ENCODE measurements around the gene KCNRG. TPM values are rescaled to one million over a fixed set of nuclear protein-coding genes. Genes with fewer than 3 reads are reported as not detected.
"Not testable (repeated sequence)": the region's sequence is repeated elsewhere in the genome, so short reads cannot be mapped to it uniquely, and the experiment has no call there.

KCNRG gene
- total and polyA plus RNA-seq, 2 of the 4 experiments (the other 2 are of a cell fraction) = 0.51 to 2.7 TPM

GRCh38 chr13:50060718-50061117 lies 45.5 kb downstream of the KCNRG start:
- Histone ChIP-seq H4K91ac (ENCODE audit: insufficient read depth, low read depth, low read length) (no peak overlapping the region), H3K79me1 (ENCODE audit: low read depth in 1 of 2, low read length in 2 of 2) (peaks cover 26 to 43% of the 10 kb centered on the region in 2 experiments), H4K5ac (ENCODE audit: low read depth, low read length) (no peak overlapping the region), H2AK5ac (ENCODE audit: low read depth, low read length) (no peak overlapping the region), H3K9ac (ENCODE audit: low read depth, low read length) (no peak overlapping the region), H3K4ac (ENCODE audit: low read depth, low read length) (no peak overlapping the region), H3K4me3 (ENCODE audit: insufficient read depth, low read depth, low read length) (no peak overlapping the region), H2BK20ac (ENCODE audit: low read depth, low read length) (no peak overlapping the region), H3K27me3 (ENCODE audit: control insufficient read depth, insufficient read depth, low read length) (no peaks in the 10 kb centered on the region), H3K36me3 (ENCODE audit: control insufficient read depth, insufficient read depth, low read length) (peaks cover 12% of the 10 kb centered on the region), H2BK5ac (ENCODE audit: low read depth, low read length, poor library complexity, severe bottlenecking) (no peak overlapping the region), H4K20me1 (ENCODE audit: insufficient read depth, low read length) (peaks cover 3% of the 10 kb centered on the region; the same call in 1 of the 2 replicates), H3K9me1 (ENCODE audit: insufficient read depth, low read length) (peaks cover 6% of the 10 kb centered on the region; the same call in 1 of the 2 replicates), H2BK120ac (ENCODE audit: low read depth, low read length) (no peak overlapping the region), H3K18ac (ENCODE audit: low read depth, low read length) (no peak overlapping the region), H3K4me2 (ENCODE audit: low read depth, low read length) (no peak overlapping the region), H4K8ac (ENCODE audit: low read depth in 2 of 2, low read length in 2 of 2) (no peak overlapping the region), H2AK9ac (replicated peaks; ENCODE audit: low read depth, low read length, poor library complexity) (no peak overlapping the region), H3K27ac (ENCODE audit: insufficient read depth, low read length) (no peak overlapping the region), H3K56ac (ENCODE audit: extremely low read depth, insufficient read depth, low read length) (no peak overlapping the region), H3K14ac (replicated peaks; ENCODE audit: low read depth, low read length) (no peak overlapping the region), H3K23ac (ENCODE audit: low read depth, low read length) (no peak overlapping the region), H3K9me3 (ENCODE audit: control insufficient read depth, insufficient read depth, low read length) (no peaks in the 10 kb centered on the region), H3K4me1 (ENCODE audit: control insufficient read depth, insufficient read depth, low read length) (no peaks in the 10 kb centered on the region), H2BK15ac (ENCODE audit: low read depth, low read length) (no peak overlapping the region), H2AFZ (replicated peaks; ENCODE audit: low read length, poor library complexity) (no peak overlapping the region)
- no CpG with 5 or more reads among the region's 1 CpG for WGBS, 2 experiments (ENCODE audit: extremely low coverage in 2 of 2, insufficient read length in 1 of 2)
- ATAC-seq (ENCODE audit: low read depth) (no peak), DNase-seq (no peak)
- in situ Hi-C loops (cut with MboI; ENCODE audit: low sequenced_read_pairs) (no loop called here), intact Hi-C loops (cut with micrococcal nuclease) (no loop called here), dilution Hi-C loops (cut with HindIII; ENCODE audit: low sequenced_read_pairs, unreplicated experiment) (no loop called here)
- no peak for TF ChIP-seq CHD1 (IDR thresholded peaks at IDR 0.05; ENCODE audit: low read depth, low read length)
- TF ChIP-seq CEBPB (IDR thresholded peaks at IDR 0.05; ENCODE audit: low read depth, low read length) = no peak
- no peak for TF ChIP-seq RCOR1 (IDR thresholded peaks at IDR 0.05; ENCODE audit: insufficient replicate concordance, low read length)
- TF ChIP-seq MAFK (IDR thresholded peaks at IDR 0.05; ENCODE audit: low read depth, low read length) = peak; percentile 100
- BruUV-seq (replicated peaks) = no TSS peak
- ChIA-PET POLR2A (ENCODE audit: unreplicated experiment) (no interaction called here), CTCF (no interaction called here)

- intact Hi-C loops (cut with micrococcal nuclease); H3K18ac ChIP-seq (ENCODE audit: low read depth, low read length); H3K56ac ChIP-seq (ENCODE audit: extremely low read depth, insufficient read depth, low read length); H2AK9ac ChIP-seq (replicated peaks; ENCODE audit: low read depth, low read length, poor library complexity); POLR2A ChIA-PET (ENCODE audit: unreplicated experiment); H4K20me1 ChIP-seq (ENCODE audit: insufficient read depth, low read length); H3K14ac ChIP-seq (replicated peaks; ENCODE audit: low read depth, low read length); H3K9ac ChIP-seq (ENCODE audit: low read depth, low read length); H2AFZ ChIP-seq (replicated peaks; ENCODE audit: low read length, poor library complexity); dilution Hi-C loops (cut with HindIII; ENCODE audit: low sequenced_read_pairs, unreplicated experiment); H2BK15ac ChIP-seq (ENCODE audit: low read depth, low read length); in situ Hi-C loops (cut with MboI; ENCODE audit: low sequenced_read_pairs); H3K23ac ChIP-seq (ENCODE audit: low read depth, low read length); H4K8ac ChIP-seq (ENCODE audit: low read depth in 2 of 2, low read length in 2 of 2); H3K9me3 ChIP-seq (ENCODE audit: control insufficient read depth, insufficient read depth, low read length); H2BK20ac ChIP-seq (ENCODE audit: low read depth, low read length); H4K5ac ChIP-seq (ENCODE audit: low read depth, low read length); BruUV-seq (replicated peaks); H3K27me3 ChIP-seq (ENCODE audit: control insufficient read depth, insufficient read depth, low read length); H2BK5ac ChIP-seq (ENCODE audit: low read depth, low read length, poor library complexity, severe bottlenecking); H3K4ac ChIP-seq (ENCODE audit: low read depth, low read length); ATAC-seq (ENCODE audit: low read depth); H4K91ac ChIP-seq (ENCODE audit: insufficient read depth, low read depth, low read length); H3K4me3 ChIP-seq (ENCODE audit: insufficient read depth, low read depth, low read length); H2AK5ac ChIP-seq (ENCODE audit: low read depth, low read length); H3K4me1 ChIP-seq (ENCODE audit: control insufficient read depth, insufficient read depth, low read length); DNase-seq; H3K4me2 ChIP-seq (ENCODE audit: low read depth, low read length); H3K27ac ChIP-seq (ENCODE audit: insufficient read depth, low read length); H2BK120ac ChIP-seq (ENCODE audit: low read depth, low read length): not testable (repeated sequence)
- peaks cover 17% of the 10 kb centered on the region for H3K36me3 ChIP-seq (ENCODE audit: control insufficient read depth, insufficient read depth, low read length)
- CTCF ChIA-PET = interaction anchor here (1.0 kb wide), 1 partner anchor 10 kb away, joined by 3 read pairs; no protein-coding TSS in a partner anchor
- peaks cover 10% of the 10 kb centered on the region for H3K9me1 ChIP-seq (ENCODE audit: insufficient read depth, low read length)
- no CpG with 5 or more reads among the region's 7 CpGs for WGBS, 2 experiments (ENCODE audit: extremely low coverage in 2 of 2, insufficient read length in 1 of 2)
- peaks cover 26 to 40% of the 10 kb centered on the region in 2 experiments for H3K79me1 ChIP-seq (ENCODE audit: low read depth in 1 of 2, low read length in 2 of 2)
Observed at GRCh38 chr13:50062336-50062735, 47.1 kb downstream of the KCNRG start.

Measured in IMR-90 (cell line).